Muscle layer of duodenum (tissue), 2 donors: ENCODE data around the gene FBXL16.
A peak's percentile ranks its signal among the peaks of the same experiment; 100 is the strongest.

ENCODE experiments used
- H3K27ac ChIP-seq: one replicate; pipeline ENCODE4 v1.7.0; 2013; ENCODE audit warnings: mild to moderate bottlenecking, low read length
- H3K27me3 ChIP-seq: one replicate; pipeline ENCODE4 v1.7.0; 2013; ENCODE audit warnings: low read depth, mild to moderate bottlenecking, control low read depth, low read length
- H3K36me3 ChIP-seq, 2 donors: one replicate each; pipeline ENCODE4 v1.7.0; 2013; ENCODE audit warnings: low read length in 2 of 2, control low read depth in 1 of 2, mild to moderate bottlenecking in 1 of 2; ENCODE audit not compliant: insufficient read depth in 2 of 2, control insufficient read depth in 1 of 2
- H3K4me1 ChIP-seq, 2 donors: one replicate each; pipeline ENCODE4 v1.7.0; 2013; ENCODE audit warnings: low read length in 2 of 2, mild to moderate bottlenecking in 2 of 2, control low read depth in 1 of 2, moderate library complexity in 1 of 2; ENCODE audit not compliant: insufficient read depth in 2 of 2, control insufficient read depth in 1 of 2
- H3K4me3 ChIP-seq, 2 donors: one replicate each; pipeline ENCODE4 v1.7.0; 2013; ENCODE audit warnings: low read length in 2 of 2, low read depth in 1 of 2, mild to moderate bottlenecking in 1 of 2
- H3K9me3 ChIP-seq, 2 donors: one replicate each; pipeline ENCODE4 v1.7.0; 2013; ENCODE audit warnings: low read length in 2 of 2, control low read depth in 1 of 2, mild to moderate bottlenecking in 1 of 2; ENCODE audit not compliant: control insufficient read depth in 1 of 2
- donor health status: healthy.

FBXL16 gene

GRCh38 chr16:668519-669171 lies 37.0 kb downstream of the FBXL16 start:
- Histone ChIP-seq H3K9me3 (no peaks in the 10 kb centered on the region), H3K36me3 (peaks cover 4 to 43% of the 10 kb centered on the region in 2 donors), H3K27ac (no peak overlapping the region), H3K4me3 (peak overlapping the region; percentile 66 to 91), H3K27me3 (no peaks in the 10 kb centered on the region), H3K4me1 (peaks cover 3 to 19% of the 10 kb centered on the region in 2 donors)

GRCh38 chr16:667780-668518 lies 37.7 kb downstream of the FBXL16 start, which contains the start of gene RHOT2:
RHOT2 (plus strand) TSS chr16:668132; CDS start chr16:668200, 68 bp downstream.
- H3K9me3 ChIP-seq = no peaks in the 10 kb centered on the region
- no peak within 1 kb of the TSS for H3K27ac ChIP-seq
- no peaks in the 10 kb centered on the region for H3K27me3 ChIP-seq
- peaks cover 3 to 19% of the 10 kb centered on the region in 2 donors for H3K4me1 ChIP-seq
- peak within 1 kb of the TSS; percentile 66 to 91 for H3K4me3 ChIP-seq
- H3K36me3 ChIP-seq = peaks cover 4 to 36% of the 10 kb centered on the region in 2 donors

GRCh38 chr16:667113-667779 lies 38.4 kb downstream of the FBXL16 start:
- Histone ChIP-seq H3K27ac (no peak overlapping the region), H3K9me3 (no peaks in the 10 kb centered on the region), H3K36me3 (peaks cover 0 to 29% of the 10 kb centered on the region in 2 donors), H3K27me3 (no peaks in the 10 kb centered on the region), H3K4me1 (peaks cover 3 to 19% of the 10 kb centered on the region in 2 donors), H3K4me3 (peak overlapping the region; percentile 26 to 91)

- H3K36me3 ChIP-seq = peaks cover 0 to 22% of the 10 kb centered on the region in 2 donors
- no peak overlapping the region for H3K27ac ChIP-seq
Observed at GRCh38 chr16:666572-666971, 39.0 kb downstream of the FBXL16 start.

GRCh38 chr16:662597-662996 lies 43.0 kb downstream of the FBXL16 start:
- peaks cover 0 to 18% of the 10 kb centered on the region in 2 donors for H3K4me1 ChIP-seq
- no peaks in the 10 kb centered on the region for H3K9me3 ChIP-seq
- H3K27ac ChIP-seq = no peak overlapping the region
- H3K27me3 ChIP-seq = no peaks in the 10 kb centered on the region
- no peak overlapping the region for H3K4me3 ChIP-seq
- H3K36me3 ChIP-seq = peaks cover 0 to 10% of the 10 kb centered on the region in 2 donors

More at GRCh38 chr16:666572-666971, 39.0 kb downstream of the FBXL16 start:
- H3K4me1 ChIP-seq = peaks cover 3 to 19% of the 10 kb centered on the region in 2 donors
- no peak overlapping the region for H3K4me3 ChIP-seq
- H3K27me3 ChIP-seq = no peaks in the 10 kb centered on the region
- no peaks in the 10 kb centered on the region for H3K9me3 ChIP-seq

GRCh38 chr16:662095-662494 lies 43.5 kb downstream of the FBXL16 start:
- Histone ChIP-seq H3K4me1 (peaks cover 0 to 14% of the 10 kb centered on the region in 2 donors), H3K27me3 (no peaks in the 10 kb centered on the region), H3K4me3 (no peak overlapping the region), H3K27ac (no peak overlapping the region), H3K36me3 (peaks cover 0 to 14% of the 10 kb centered on the region in 2 donors), H3K9me3 (no peaks in the 10 kb centered on the region)

GRCh38 chr16:661184-661821 lies 44.3 kb downstream of the FBXL16 start:
- H3K27me3 ChIP-seq = no peaks in the 10 kb centered on the region
- peak overlapping the region in 1 of 2 donors; percentile 35 for H3K4me3 ChIP-seq
- H3K4me1 ChIP-seq = peaks cover 0 to 14% of the 10 kb centered on the region in 2 donors
- H3K27ac ChIP-seq = no peak overlapping the region
- peaks cover 0 to 14% of the 10 kb centered on the region in 2 donors for H3K36me3 ChIP-seq
- H3K9me3 ChIP-seq = no peaks in the 10 kb centered on the region

- Histone ChIP-seq H3K27me3 (no peaks in the 10 kb centered on the region), H3K9me3 (no peaks in the 10 kb centered on the region), H3K36me3 (peaks cover 0 to 20% of the 10 kb centered on the region in 2 donors), H3K4me1 (peaks cover 0 to 14% of the 10 kb centered on the region in 2 donors), H3K27ac (no peak overlapping the region), H3K4me3 (peak overlapping the region in 1 of 2 donors; percentile 35)
Observed at GRCh38 chr16:660459-661183, 45.0 kb downstream of the FBXL16 start.

- Histone ChIP-seq H3K9me3 (no peaks in the 10 kb centered on the region), H3K27me3 (no peaks in the 10 kb centered on the region), H3K4me3 (no peak overlapping the region), H3K27ac (no peak overlapping the region), H3K36me3 (peaks cover 0 to 20% of the 10 kb centered on the region in 2 donors), H3K4me1 (peaks cover 0 to 14% of the 10 kb centered on the region in 2 donors)
Observed at GRCh38 chr16:660132-660458, 45.5 kb downstream of the FBXL16 start.

GRCh38 chr16:659618-660017 lies 46.0 kb downstream of the FBXL16 start:
- Histone ChIP-seq H3K27ac (no peak overlapping the region), H3K9me3 (no peaks in the 10 kb centered on the region), H3K4me3 (no peak overlapping the region), H3K4me1 (peaks cover 0 to 14% of the 10 kb centered on the region in 2 donors), H3K27me3 (no peaks in the 10 kb centered on the region), H3K36me3 (peaks cover 0 to 20% of the 10 kb centered on the region in 2 donors)
